Measurements from ENCODE around the gene INPP5A.

- TF ChIP-seq POLR2A (IDR thresholded peaks at IDR 0.05) = no peak
- no peak for TF ChIP-seq CTCF (IDR thresholded peaks at IDR 0.05)
- no peak for TF ChIP-seq EP300 (IDR thresholded peaks at IDR 0.05; ENCODE audit: low read depth)
- TF ChIP-seq POLR2AphosphoS5 (IDR thresholded peaks at IDR 0.05) = peak in 2 of 3 donors; percentile 37 to 53
Observed at GRCh38 chr10:132571650-132572544, 34.3 kb downstream of the INPP5A start.

Data from transverse colon (tissue), 4 donors.